Esophagus muscularis mucosa (tissue), 4 donors: ENCODE measurements around the gene PYROXD2. TPM values are rescaled to one million over a fixed set of nuclear protein-coding genes. Genes with fewer than 3 reads are reported as not detected.

Experiments
- DNase-seq: peaks from one replicate; pipeline ENCODE4 v3.0.0-alpha.2; 2017; ENCODE audit errors: extremely low spot score
- H3K27ac ChIP-seq, 4 donors: fragments of 200-600 bp; sonication (generic); replicated peaks in 1 of 4; 1 replicate in 3 of 4; 2 replicates in 1 of 4; pipeline ENCODE4 v1.5.1; 2016 to 2019; ENCODE audit warnings: mild to moderate bottlenecking in 1 of 4
- H3K27me3 ChIP-seq, 4 donors: fragments of 200-600 bp; sonication (generic); one replicate each; pipeline versions ENCODE4 v1.5.1 to v1.6.0; 2016 to 2019
- H3K36me3 ChIP-seq, 4 donors: fragments of 200-600 bp; sonication (generic); one replicate each; pipeline ENCODE4 v1.5.1; 2016 to 2019
- H3K4me1 ChIP-seq, 4 donors: fragments of 200-600 bp; sonication (generic); one replicate each; pipeline ENCODE4 v1.5.1; 2016 to 2019
- H3K4me3 ChIP-seq, 4 donors: fragments of 200-600 bp; sonication (generic); 1 replicate in 2 of 4; 2 replicates in 2 of 4; pipeline ENCODE4 v1.5.1; 2016 to 2019; ENCODE audit warnings: mild to moderate bottlenecking in 4 of 4, moderate library complexity in 1 of 4
- H3K9me3 ChIP-seq, 4 donors: fragments of 200-600 bp; sonication (generic); 1 replicate in 3 of 4; 2 replicates in 1 of 4; pipeline ENCODE4 v1.5.1; 2016 to 2019
- EP300 ChIP-seq: sonication (generic); formaldehyde crosslinking; IDR thresholded peaks from one replicate; pipeline ENCODE4 v1.6.1; 2017; ENCODE audit warnings: antibody characterized with exemption
- POLR2A ChIP-seq: fragments of 450-650 bp; IDR thresholded peaks from one replicate; pipeline ENCODE4 v1.6.1; 2017; ENCODE audit warnings: antibody characterized with exemption, moderate library complexity, mild to moderate bottlenecking, low read depth
- POLR2AphosphoS5 ChIP-seq, 2 donors: sonication (generic); formaldehyde crosslinking; IDR thresholded peaks; one replicate each; pipeline ENCODE4 v1.6.1; 2017; ENCODE audit warnings: antibody characterized with exemption in 2 of 2
- WGBS: methylation state at CpG from one replicate; pipeline ENCODE4 v1.1.5; 2018; 5-methylcytosine and 5-hydroxymethylcytosine counted together
- intact Hi-C: fragments of 100-400 bp; cut with DNase I; formaldehyde crosslinking; loops from one replicate; pipeline ENCODE4 v1.15.1; 2023
- total RNA-seq, 4 donors: library from RNA; depleted of rRNA; stranded (reverse); fragments of >200 nt; gene quantifications; one replicate each; pipeline versions ENCODE4 v1.1.0 to v1.2.1, GENCODE V29; 2016
- TF ChIP-seq, protein P1 (sequence below), 3 experiments: fragments of 200-600 bp in 2 of 3; fragments of 450-650 bp in 1 of 3; sonication (generic) in 2 of 3; IDR thresholded peaks; one replicate each; pipeline ENCODE4 v1.5.1; 2017 to 2019; ENCODE audit warnings: antibody characterized with exemption in 3 of 3, mild to moderate bottlenecking in 2 of 3, moderate library complexity in 1 of 3

Gene PYROXD2
- total RNA-seq, 4 donors from 2014 or later: 5.8 to 10.2 (median 6.6) TPM

DNA sequence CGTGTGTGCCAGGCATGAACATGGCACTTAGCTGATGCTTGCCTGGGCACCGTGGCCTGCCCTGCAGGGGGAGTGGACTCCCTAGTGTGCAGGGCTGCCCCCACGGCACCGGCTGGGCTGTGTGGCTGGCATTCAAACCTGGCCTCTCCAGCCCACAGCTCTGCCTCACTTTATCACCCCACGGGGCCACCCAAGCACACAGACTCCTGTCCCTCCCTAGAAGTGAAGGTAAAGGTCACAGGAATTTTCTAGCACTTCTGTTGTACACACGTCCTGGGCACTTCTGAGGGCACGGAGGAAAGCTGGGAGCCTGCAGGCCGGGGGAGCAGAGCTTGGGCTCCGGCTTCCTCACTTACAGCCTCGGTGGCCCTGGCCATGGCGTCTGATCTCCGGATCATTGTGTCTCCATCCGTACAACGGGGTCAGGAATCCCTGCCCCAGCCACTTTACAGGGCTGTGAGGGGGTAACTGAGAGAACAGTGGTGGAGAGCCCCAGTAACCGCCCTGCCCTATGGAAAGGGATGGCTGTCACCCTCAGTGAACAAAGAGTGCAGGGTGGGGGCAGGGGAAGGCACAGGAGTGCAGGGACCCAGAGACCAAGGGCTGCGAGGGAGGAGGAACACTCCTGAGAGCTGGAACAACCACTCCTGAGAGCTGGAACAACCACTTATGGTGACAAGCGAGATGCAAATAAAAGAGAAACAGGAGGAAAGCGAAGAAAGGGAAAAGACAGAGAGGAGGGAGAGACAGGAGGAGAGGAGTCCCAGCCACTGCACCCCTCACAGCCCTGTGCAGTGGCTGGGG, 3.9 kb upstream of the PYROXD2 start:
- DNase-seq: no peak
- no peak overlapping the region for H3K27ac ChIP-seq
- no peak overlapping the region for H3K4me3 ChIP-seq
- 84% methylated on average over 11 of the region's 18 CpGs for WGBS
- peaks cover 19 to 22% (median 20%) of the 10 kb centered on the region in 4 donors for H3K4me1 ChIP-seq
- intact Hi-C loops: no loop called here
- H3K9me3 ChIP-seq: no peaks in the 10 kb centered on the region
- peaks cover 47 to 77% (median 64%) of the 10 kb centered on the region in 4 donors for H3K36me3 ChIP-seq
- no peak for TF ChIP-seq POLR2A
- TF ChIP-seq POLR2AphosphoS5 (IDR thresholded peaks at IDR 0.05): no peak
- TF ChIP-seq, protein P1, sequence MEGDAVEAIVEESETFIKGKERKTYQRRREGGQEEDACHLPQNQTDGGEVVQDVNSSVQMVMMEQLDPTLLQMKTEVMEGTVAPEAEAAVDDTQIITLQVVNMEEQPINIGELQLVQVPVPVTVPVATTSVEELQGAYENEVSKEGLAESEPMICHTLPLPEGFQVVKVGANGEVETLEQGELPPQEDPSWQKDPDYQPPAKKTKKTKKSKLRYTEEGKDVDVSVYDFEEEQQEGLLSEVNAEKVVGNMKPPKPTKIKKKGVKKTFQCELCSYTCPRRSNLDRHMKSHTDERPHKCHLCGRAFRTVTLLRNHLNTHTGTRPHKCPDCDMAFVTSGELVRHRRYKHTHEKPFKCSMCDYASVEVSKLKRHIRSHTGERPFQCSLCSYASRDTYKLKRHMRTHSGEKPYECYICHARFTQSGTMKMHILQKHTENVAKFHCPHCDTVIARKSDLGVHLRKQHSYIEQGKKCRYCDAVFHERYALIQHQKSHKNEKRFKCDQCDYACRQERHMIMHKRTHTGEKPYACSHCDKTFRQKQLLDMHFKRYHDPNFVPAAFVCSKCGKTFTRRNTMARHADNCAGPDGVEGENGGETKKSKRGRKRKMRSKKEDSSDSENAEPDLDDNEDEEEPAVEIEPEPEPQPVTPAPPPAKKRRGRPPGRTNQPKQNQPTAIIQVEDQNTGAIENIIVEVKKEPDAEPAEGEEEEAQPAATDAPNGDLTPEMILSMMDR (IDR thresholded peaks at IDR 0.05): no peak
- TF ChIP-seq EP300: no peak
- no peaks in the 10 kb centered on the region for H3K27me3 ChIP-seq

DNA sequence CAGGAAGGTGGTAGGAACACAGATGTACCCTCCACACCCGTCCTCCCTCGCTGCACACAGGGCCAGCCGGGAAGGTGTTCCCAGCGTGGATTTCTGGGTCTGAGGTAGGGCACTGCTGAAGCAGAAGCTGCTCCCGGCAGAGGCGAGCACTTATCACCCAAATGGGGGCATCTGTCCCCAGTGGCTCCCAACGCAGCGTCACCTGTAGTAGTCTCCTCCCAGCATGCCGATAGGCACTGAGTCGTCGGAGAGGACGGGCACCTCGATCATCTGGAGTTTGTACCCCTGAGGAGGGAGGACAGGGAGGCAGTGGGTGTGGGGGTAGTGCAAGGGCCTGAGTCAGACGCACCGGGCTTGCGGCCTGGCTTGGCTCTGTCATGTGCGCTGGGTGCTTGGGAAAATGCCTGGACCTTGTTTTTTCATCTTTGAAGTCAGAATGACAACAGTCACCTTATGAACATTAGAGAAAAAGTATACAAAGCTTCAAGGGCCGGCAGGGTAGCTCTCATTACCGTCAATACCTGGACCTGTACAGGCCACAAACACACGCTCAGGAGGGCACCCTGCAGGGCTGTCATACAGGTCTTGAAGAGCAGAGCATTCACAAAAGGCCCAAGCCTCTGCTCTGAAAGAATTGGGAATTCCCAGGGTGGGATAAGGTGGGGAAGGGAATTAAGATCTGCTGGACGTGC, 3.1 kb upstream of the PYROXD2 start:
- Histone ChIP-seq H3K4me3 (no peak overlapping the region), H3K4me1 (peaks cover 21 to 29% (median 22%) of the 10 kb centered on the region in 4 donors), H3K9me3 (no peaks in the 10 kb centered on the region), H3K27me3 (no peaks in the 10 kb centered on the region), H3K27ac (no peak overlapping the region), H3K36me3 (peaks cover 40 to 69% (median 56%) of the 10 kb centered on the region in 4 donors)
- TF ChIP-seq POLR2A (no peak), POLR2AphosphoS5 (IDR thresholded peaks at IDR 0.05) (no peak), EP300 (no peak)
- TF ChIP-seq, protein P1 (IDR thresholded peaks at IDR 0.05): no peak
- intact Hi-C loops: no loop called here
- 83% methylated on average over 18 of the region's 21 CpGs for WGBS
- no peak for DNase-seq

DNA sequence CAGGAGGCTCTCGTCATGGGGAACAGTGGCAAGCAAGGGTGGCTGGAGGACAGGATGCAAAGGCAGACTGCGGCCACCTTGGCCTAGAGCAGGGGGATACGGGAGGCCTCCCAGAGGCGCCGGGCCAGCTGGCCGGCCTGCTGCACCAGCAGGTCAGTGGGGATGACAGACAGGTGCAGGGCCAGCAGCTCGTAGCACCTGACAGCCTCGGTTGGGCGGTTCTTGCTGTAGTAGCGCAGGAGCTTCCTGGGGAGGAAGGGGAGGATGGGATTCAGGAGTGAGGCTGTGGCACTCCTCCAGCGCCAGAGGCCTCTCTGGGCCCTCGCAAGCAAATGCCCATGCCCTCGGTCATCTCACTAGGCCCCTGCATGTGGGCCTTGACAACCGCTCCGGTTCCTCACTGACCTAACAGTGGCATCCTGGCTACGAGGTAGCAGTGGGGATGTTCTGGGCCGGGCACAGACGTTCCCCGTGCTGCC, 2.5 kb upstream of the PYROXD2 start:
- no peaks in the 10 kb centered on the region for H3K27me3 ChIP-seq
- no peak overlapping the region for H3K27ac ChIP-seq
- intact Hi-C loops: no loop called here
- peaks cover 21 to 32% (median 24%) of the 10 kb centered on the region in 4 donors for H3K4me1 ChIP-seq
- TF ChIP-seq POLR2AphosphoS5 (IDR thresholded peaks at IDR 0.05) (no peak), EP300 (no peak), POLR2A (no peak)
- TF ChIP-seq, protein P1 (IDR thresholded peaks at IDR 0.05): no peak
- no peaks in the 10 kb centered on the region for H3K9me3 ChIP-seq
- WGBS: 89% methylated on average over 10 of the region's 19 CpGs
- H3K36me3 ChIP-seq: peaks cover 40 to 63% (median 51%) of the 10 kb centered on the region in 4 donors
- no peak overlapping the region for H3K4me3 ChIP-seq
- no peak for DNase-seq

DNA sequence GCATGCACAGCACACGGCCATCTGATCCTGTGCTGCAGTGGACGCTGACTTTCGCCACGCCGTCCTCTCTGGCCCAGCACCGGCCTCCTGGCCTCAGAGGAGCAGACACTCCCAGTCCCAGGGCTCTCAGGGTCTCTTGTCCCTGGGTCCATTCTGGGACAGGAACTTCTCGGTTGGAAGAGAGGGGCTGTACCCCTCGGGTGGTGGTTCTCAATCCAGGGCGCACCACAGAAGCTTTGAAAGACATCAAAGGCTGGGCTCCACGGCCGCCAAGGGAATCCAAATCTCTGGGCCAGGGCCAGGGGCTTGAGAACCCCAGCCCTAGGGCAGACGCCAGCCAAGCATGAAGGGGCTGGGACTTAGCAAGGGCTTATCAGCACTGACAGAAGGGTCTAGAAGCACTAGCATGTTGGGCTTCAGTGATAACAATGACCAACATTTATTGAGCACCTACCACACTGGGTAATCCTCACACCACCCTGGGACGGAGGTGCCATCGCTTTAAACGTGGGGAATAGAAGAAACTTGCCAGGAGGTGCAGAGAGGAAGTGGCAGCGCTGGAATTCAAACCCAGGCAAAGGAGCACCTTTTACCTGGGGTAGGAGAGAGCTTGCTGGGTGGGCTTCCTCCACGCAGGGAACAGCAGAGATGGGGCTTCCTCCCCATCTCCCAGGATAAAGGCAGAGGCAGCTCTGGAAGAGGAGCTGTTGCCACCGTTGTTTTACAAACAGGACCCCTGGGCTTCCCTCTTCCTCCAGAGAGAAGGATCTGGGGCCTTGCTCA, 1.8 kb upstream of the PYROXD2 start:
- TF ChIP-seq, protein P1 (IDR thresholded peaks at IDR 0.05): no peak
- TF ChIP-seq POLR2AphosphoS5 (IDR thresholded peaks at IDR 0.05): no peak
- no peak for TF ChIP-seq POLR2A
- no peak for TF ChIP-seq EP300
- Histone ChIP-seq H3K4me3 (no peak overlapping the region), H3K9me3 (no peaks in the 10 kb centered on the region), H3K27me3 (no peaks in the 10 kb centered on the region), H3K27ac (no peak overlapping the region), H3K4me1 (peaks cover 25 to 39% (median 28%) of the 10 kb centered on the region in 4 donors), H3K36me3 (peaks cover 37 to 56% (median 46%) of the 10 kb centered on the region in 4 donors)
- WGBS: 86% methylated on average over 10 of the region's 18 CpGs
- intact Hi-C loops: no loop called here
- DNase-seq: no peak
